ENCODE results near the gene TAS1R2. TPM values are rescaled to one million over a fixed set of nuclear protein-coding genes. Genes with fewer than 3 reads are reported as not detected.

The TAS1R2 gene
- total and polyA plus RNA-seq, 2 of the 8 experiments (the other 6 are each of a cell fraction or from before 2014, with no cell fraction given) = not detected

DNA sequence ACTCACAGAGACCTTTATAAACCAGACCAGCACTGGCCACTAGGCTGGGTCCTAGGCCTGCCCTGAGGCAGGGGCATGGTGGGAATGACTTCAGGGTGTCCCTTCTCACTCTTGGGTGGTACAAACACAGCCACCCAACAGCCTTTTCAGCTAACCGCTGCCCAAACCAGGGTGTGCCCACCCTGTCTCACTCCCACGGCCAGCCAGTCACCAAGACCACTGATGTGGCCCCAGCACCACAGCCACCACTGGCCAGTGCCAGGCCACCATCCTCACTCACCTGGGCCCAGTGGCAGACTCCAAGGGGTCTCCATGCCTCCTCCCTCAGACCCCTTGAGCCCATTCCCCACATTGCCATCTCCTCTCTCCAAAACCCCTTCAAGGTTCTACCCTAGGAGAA, 27.8 kb downstream of the TAS1R2 start (continued):
- TF ChIP-seq JUND (IDR thresholded peaks at IDR 0.05; ENCODE audit: low read length) = no peak
- TF ChIP-seq SIRT6 (IDR thresholded peaks at IDR 0.05; ENCODE audit: low read length) = no peak
- TF ChIP-seq TCF12 (IDR thresholded peaks at IDR 0.05; ENCODE audit: low read depth, low read length) = no peak
- TF ChIP-seq POU5F1 (IDR thresholded peaks at IDR 0.05; ENCODE audit: low read depth, low read length) = no peak
